Endothelial cell of umbilical vein (primary cell): ENCODE data around the gene UNC5B.

Experiments
- CTCF ChIP-seq, 2 donors: IDR thresholded peaks; 1 replicate in 1 of 2; 2 replicates in 1 of 2; pipeline ENCODE4 v1.5.1; 2011; ENCODE audit warnings: low read length in 2 of 2, mild to moderate bottlenecking in 2 of 2, moderate library complexity in 2 of 2, control low read depth in 1 of 2, inconsistent platforms in 1 of 2, low read depth in 1 of 2; ENCODE audit not compliant: insufficient read depth in 1 of 2; ENCODE audit errors: extremely low read depth in 1 of 2
- EZH2 ChIP-seq: IDR thresholded peaks from 2 replicates; pipeline ENCODE4 v1.6.1; 2012; ENCODE audit warnings: borderline replicate concordance, low read depth, mild to moderate bottlenecking, moderate library complexity, low read length, inconsistent platforms; ENCODE audit not compliant: severe bottlenecking

GRCh38 chr10:71241114-71241829 lies 28.9 kb downstream of the UNC5B start:
- TF ChIP-seq CTCF (IDR thresholded peaks at IDR 0.05; ENCODE audit: extremely low read depth in 1 of 2, insufficient read depth in 1 of 2, low read depth in 1 of 2, low read length in 2 of 2) (no peak), EZH2 (no peak)
